SK-N-SH treated with all-trans-retinoic acid at 6 μM for 48 hours (cell line): ENCODE measurements around the gene IGFBP2.

Experiments used
- ATAC-seq: fragments of 200-7000 bp; cut with Tn5 transposase; 3 replicates; pipeline ENCODE4 v1.9.1; 2020; ENCODE audit warnings: mild to moderate bottlenecking, moderate library complexity
- ARNTL ChIP-seq: fragments of 450-650 bp; formaldehyde crosslinking; IDR thresholded peaks from 2 replicates; pipeline ENCODE4 v1.5.0; 2020; ENCODE audit warnings: low read depth, mild to moderate bottlenecking, moderate library complexity, borderline replicate concordance
- CSDC2 ChIP-seq: fragments of 250-450 bp; sonication (Bioruptor Pico); IDR thresholded peaks from 2 replicates; pipeline ENCODE4 v1.5.0; 2020; ENCODE audit warnings: mild to moderate bottlenecking, moderate library complexity
- GLIS3 ChIP-seq: fragments of 250-450 bp; sonication (Bioruptor Pico); IDR thresholded peaks from 2 replicates; pipeline ENCODE4 v1.5.0; 2020; ENCODE audit warnings: mild to moderate bottlenecking, moderate library complexity
- ISL1 ChIP-seq: fragments of 250-450 bp; sonication (Bioruptor Pico); IDR thresholded peaks from 2 replicates; pipeline ENCODE4 v2.1.2; 2022; ENCODE audit warnings: mild to moderate bottlenecking, moderate library complexity
- OSR1 ChIP-seq: fragments of 250-450 bp; sonication (Bioruptor Pico); IDR thresholded peaks from 2 replicates; pipeline ENCODE4 v1.8.0; 2022; ENCODE audit warnings: moderate library complexity, mild to moderate bottlenecking, inconsistent platforms
- PPARA ChIP-seq: fragments of 250-450 bp; sonication (Bioruptor Pico); IDR thresholded peaks from 2 replicates; pipeline ENCODE4 v1.5.0; 2020; ENCODE audit warnings: mild to moderate bottlenecking, borderline replicate concordance
- RARB ChIP-seq: fragments of 250-450 bp; sonication (Bioruptor Pico); IDR thresholded peaks from 2 replicates; pipeline ENCODE4 v1.8.0; 2021; ENCODE audit warnings: mild to moderate bottlenecking, moderate library complexity
- SNAI2 ChIP-seq: fragments of 250-450 bp; sonication (Bioruptor Pico); IDR thresholded peaks from 2 replicates; pipeline ENCODE4 v1.5.0; 2020; ENCODE audit warnings: mild to moderate bottlenecking, moderate library complexity
- TCF4 ChIP-seq: fragments of 250-450 bp; sonication (Bioruptor Pico); IDR thresholded peaks from 2 replicates; pipeline ENCODE4 v1.8.0; 2021; ENCODE audit warnings: mild to moderate bottlenecking, moderate library complexity, borderline replicate concordance
- TOX ChIP-seq: fragments of 250-450 bp; sonication (Bioruptor Pico); IDR thresholded peaks from 2 replicates; pipeline ENCODE4 v1.8.0; 2021; ENCODE audit warnings: mild to moderate bottlenecking, moderate library complexity, borderline replicate concordance
- ZC3H10 ChIP-seq: fragments of 250-450 bp; sonication (Bioruptor Pico); IDR thresholded peaks from 2 replicates; pipeline ENCODE4 v1.5.1; 2021; ENCODE audit warnings: mild to moderate bottlenecking, moderate library complexity
- ZFP3 ChIP-seq: fragments of 250-450 bp; sonication (Bioruptor Pico); IDR thresholded peaks from 2 replicates; pipeline ENCODE4 v1.5.0; 2020; ENCODE audit warnings: mild to moderate bottlenecking, moderate library complexity
- ZFP30 ChIP-seq: fragments of 450-650 bp; formaldehyde crosslinking; IDR thresholded peaks from 2 replicates; pipeline ENCODE4 v1.5.0; 2022; ENCODE audit warnings: mild to moderate bottlenecking, moderate library complexity
- ZNF565 ChIP-seq: fragments of 450-650 bp; formaldehyde crosslinking; conservative IDR thresholded peaks from 2 replicates; pipeline ENCODE4 v1.5.0; 2020; ENCODE audit warnings: low read depth, mild to moderate bottlenecking, moderate library complexity
- ZNF70 ChIP-seq: fragments of 450-650 bp; formaldehyde crosslinking; IDR thresholded peaks from 2 replicates; pipeline ENCODE4 v1.5.0; 2020; ENCODE audit warnings: mild to moderate bottlenecking, moderate library complexity
- ZNF8 ChIP-seq: fragments of 450-650 bp; formaldehyde crosslinking; IDR thresholded peaks from 2 replicates; pipeline ENCODE4 v1.5.0; 2020; ENCODE audit warnings: mild to moderate bottlenecking, moderate library complexity
- TF ChIP-seq, protein P1 (sequence below): fragments of 250-450 bp; sonication (Bioruptor Pico); IDR thresholded peaks from 2 replicates; pipeline ENCODE4 v1.8.0; 2020; ENCODE audit warnings: mild to moderate bottlenecking, moderate library complexity, borderline replicate concordance
- TF ChIP-seq, protein P2 (sequence below): fragments of 250-450 bp; sonication (Bioruptor Pico); IDR thresholded peaks from 2 replicates; pipeline ENCODE4 v1.8.0; 2021; ENCODE audit warnings: low read depth, mild to moderate bottlenecking, moderate library complexity, borderline replicate concordance
- TF ChIP-seq, protein P3 (sequence below): fragments of 250-450 bp; sonication (Bioruptor Pico); IDR thresholded peaks from 2 replicates; pipeline ENCODE4 v1.5.1; 2021; ENCODE audit warnings: mild to moderate bottlenecking, moderate library complexity
- TF ChIP-seq, protein P4 (sequence below): fragments of 250-450 bp; sonication (Bioruptor Pico); IDR thresholded peaks from 2 replicates; pipeline ENCODE4 v1.5.0; 2020; ENCODE audit warnings: mild to moderate bottlenecking, moderate library complexity

IGFBP2 gene, protein sequence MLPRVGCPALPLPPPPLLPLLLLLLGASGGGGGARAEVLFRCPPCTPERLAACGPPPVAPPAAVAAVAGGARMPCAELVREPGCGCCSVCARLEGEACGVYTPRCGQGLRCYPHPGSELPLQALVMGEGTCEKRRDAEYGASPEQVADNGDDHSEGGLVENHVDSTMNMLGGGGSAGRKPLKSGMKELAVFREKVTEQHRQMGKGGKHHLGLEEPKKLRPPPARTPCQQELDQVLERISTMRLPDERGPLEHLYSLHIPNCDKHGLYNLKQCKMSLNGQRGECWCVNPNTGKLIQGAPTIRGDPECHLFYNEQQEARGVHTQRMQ

DNA sequence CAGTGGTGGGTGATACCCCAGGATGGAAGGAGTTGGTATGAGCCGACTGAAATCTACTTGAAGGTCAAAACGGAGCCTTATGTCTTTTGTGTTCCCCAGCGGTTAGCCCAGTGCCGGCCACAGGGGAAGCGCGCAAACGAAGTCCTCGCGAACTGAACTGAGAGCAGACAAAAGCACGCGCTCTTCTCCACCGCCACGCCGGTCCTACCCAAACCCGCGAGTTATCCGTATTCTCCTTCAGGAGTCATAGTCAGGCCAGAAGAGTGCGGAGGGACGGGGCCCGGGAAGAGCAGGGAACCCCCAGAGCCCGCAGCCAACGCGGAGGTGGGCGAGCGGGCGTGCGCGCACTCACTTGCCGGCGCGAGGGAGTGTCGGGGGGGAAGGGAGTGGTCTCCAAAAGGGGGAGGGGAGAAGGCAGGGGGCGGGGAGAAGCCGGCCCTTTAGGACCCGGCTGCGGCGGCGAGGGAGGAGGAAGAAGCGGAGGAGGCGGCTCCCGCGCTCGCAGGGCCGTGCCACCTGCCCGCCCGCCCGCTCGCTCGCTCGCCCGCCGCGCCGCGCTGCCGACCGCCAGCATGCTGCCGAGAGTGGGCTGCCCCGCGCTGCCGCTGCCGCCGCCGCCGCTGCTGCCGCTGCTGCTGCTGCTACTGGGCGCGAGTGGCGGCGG lies at the start of gene IGFBP2:
TSS of gene IGFBP2 (plus strand) at position 469 of the 664 bp plus-strand sequence. CDS start at position 573, 104 bp downstream.
- ATAC-seq, result peak; percentile 38

DNA sequence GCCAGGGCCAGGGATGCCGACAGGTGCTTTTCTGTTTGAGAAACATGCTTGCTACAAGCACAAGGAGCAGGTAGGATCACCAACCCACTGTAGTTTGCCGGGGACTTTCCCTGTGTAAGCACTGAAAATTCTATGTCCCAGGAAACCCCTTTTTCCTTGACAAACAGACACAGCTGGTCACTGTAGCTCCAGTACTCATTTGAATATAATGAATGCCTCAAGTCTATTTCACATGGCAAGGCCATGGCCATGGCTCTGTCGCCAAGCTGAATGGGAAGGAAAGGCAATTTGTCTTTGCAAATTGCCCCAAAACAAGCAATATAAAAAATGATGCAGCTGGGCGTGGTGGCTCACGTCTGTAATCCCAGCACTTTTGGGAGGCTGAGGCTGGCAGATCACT lies 49.6 kb upstream of the IGFBP2 start:
- TF ChIP-seq ZNF565 (CRISPR knock-in tag) (no peak), ARNTL (CRISPR knock-in tag) (no peak), PPARA (CRISPR knock-in tag) (no peak), ZFP3 (CRISPR knock-in tag) (no peak), ZNF8 (CRISPR knock-in tag) (no peak)
- TF ChIP-seq, protein P1, sequence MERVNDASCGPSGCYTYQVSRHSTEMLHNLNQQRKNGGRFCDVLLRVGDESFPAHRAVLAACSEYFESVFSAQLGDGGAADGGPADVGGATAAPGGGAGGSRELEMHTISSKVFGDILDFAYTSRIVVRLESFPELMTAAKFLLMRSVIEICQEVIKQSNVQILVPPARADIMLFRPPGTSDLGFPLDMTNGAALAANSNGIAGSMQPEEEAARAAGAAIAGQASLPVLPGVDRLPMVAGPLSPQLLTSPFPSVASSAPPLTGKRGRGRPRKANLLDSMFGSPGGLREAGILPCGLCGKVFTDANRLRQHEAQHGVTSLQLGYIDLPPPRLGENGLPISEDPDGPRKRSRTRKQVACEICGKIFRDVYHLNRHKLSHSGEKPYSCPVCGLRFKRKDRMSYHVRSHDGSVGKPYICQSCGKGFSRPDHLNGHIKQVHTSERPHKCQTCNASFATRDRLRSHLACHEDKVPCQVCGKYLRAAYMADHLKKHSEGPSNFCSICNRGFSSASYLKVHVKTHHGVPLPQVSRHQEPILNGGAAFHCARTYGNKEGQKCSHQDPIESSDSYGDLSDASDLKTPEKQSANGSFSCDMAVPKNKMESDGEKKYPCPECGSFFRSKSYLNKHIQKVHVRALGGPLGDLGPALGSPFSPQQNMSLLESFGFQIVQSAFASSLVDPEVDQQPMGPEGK (CRISPR knock-in tag), result no peak
- no peak for ATAC-seq

More for the DNA sequence above, at the start of gene IGFBP2:
- TF ChIP-seq ZFP3 (CRISPR knock-in tag) (no peak), GLIS3 (CRISPR knock-in tag) (no peak), TCF4 (CRISPR knock-in tag) (no peak), ZNF565 (CRISPR knock-in tag) (no peak), RARB (CRISPR knock-in tag) (no peak), SNAI2 (CRISPR knock-in tag) (no peak), OSR1 (CRISPR knock-in tag) (no peak), CSDC2 (no peak), ZC3H10 (CRISPR knock-in tag) (no peak), ZFP30 (CRISPR knock-in tag) (no peak), ZNF70 (no peak), ISL1 (no peak), TOX (CRISPR knock-in tag) (no peak), ARNTL (CRISPR knock-in tag) (no peak)
- TF ChIP-seq, protein P2, sequence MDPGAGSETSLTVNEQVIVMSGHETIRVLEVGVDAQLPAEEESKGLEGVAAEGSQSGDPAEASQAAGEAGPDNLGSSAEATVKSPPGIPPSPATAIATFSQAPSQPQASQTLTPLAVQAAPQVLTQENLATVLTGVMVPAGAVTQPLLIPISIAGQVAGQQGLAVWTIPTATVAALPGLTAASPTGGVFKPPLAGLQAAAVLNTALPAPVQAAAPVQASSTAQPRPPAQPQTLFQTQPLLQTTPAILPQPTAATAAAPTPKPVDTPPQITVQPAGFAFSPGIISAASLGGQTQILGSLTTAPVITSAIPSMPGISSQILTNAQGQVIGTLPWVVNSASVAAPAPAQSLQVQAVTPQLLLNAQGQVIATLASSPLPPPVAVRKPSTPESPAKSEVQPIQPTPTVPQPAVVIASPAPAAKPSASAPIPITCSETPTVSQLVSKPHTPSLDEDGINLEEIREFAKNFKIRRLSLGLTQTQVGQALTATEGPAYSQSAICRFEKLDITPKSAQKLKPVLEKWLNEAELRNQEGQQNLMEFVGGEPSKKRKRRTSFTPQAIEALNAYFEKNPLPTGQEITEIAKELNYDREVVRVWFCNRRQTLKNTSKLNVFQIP, result no peak
- TF ChIP-seq, protein P3, sequence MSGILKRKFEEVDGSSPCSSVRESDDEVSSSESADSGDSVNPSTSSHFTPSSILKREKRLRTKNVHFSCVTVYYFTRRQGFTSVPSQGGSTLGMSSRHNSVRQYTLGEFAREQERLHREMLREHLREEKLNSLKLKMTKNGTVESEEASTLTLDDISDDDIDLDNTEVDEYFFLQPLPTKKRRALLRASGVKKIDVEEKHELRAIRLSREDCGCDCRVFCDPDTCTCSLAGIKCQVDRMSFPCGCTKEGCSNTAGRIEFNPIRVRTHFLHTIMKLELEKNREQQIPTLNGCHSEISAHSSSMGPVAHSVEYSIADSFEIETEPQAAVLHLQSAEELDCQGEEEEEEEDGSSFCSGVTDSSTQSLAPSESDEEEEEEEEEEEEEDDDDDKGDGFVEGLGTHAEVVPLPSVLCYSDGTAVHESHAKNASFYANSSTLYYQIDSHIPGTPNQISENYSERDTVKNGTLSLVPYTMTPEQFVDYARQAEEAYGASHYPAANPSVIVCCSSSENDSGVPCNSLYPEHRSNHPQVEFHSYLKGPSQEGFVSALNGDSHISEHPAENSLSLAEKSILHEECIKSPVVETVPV, result no peak
- TF ChIP-seq, protein P1 (CRISPR knock-in tag), result no peak
- TF ChIP-seq, protein P4, sequence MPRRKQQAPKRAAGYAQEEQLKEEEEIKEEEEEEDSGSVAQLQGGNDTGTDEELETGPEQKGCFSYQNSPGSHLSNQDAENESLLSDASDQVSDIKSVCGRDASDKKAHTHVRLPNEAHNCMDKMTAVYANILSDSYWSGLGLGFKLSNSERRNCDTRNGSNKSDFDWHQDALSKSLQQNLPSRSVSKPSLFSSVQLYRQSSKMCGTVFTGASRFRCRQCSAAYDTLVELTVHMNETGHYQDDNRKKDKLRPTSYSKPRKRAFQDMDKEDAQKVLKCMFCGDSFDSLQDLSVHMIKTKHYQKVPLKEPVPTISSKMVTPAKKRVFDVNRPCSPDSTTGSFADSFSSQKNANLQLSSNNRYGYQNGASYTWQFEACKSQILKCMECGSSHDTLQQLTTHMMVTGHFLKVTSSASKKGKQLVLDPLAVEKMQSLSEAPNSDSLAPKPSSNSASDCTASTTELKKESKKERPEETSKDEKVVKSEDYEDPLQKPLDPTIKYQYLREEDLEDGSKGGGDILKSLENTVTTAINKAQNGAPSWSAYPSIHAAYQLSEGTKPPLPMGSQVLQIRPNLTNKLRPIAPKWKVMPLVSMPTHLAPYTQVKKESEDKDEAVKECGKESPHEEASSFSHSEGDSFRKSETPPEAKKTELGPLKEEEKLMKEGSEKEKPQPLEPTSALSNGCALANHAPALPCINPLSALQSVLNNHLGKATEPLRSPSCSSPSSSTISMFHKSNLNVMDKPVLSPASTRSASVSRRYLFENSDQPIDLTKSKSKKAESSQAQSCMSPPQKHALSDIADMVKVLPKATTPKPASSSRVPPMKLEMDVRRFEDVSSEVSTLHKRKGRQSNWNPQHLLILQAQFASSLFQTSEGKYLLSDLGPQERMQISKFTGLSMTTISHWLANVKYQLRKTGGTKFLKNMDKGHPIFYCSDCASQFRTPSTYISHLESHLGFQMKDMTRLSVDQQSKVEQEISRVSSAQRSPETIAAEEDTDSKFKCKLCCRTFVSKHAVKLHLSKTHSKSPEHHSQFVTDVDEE (CRISPR knock-in tag), result no peak
